Cardiac muscle cell (in vitro differentiated cells and primary cell): ENCODE data around the gene CCDC85A. TPM values are rescaled to one million over a fixed set of nuclear protein-coding genes. Genes with fewer than 3 reads are reported as not detected.

ENCODE experiments used
- DNase-seq, 2 donors: peaks; one replicate each; pipeline versions ENCODE4 v3.0.0 to v3.0.0-alpha.2; 2010 to 2017; ENCODE audit warnings: low read depth in 1 of 2, low spot score in 1 of 2
- H3K27ac ChIP-seq: fragments of 200-600 bp; sonication (generic); 2 replicates; pipeline ENCODE4 v1.5.1; 2016
- H3K27me3 ChIP-seq: fragments of 200-600 bp; sonication (generic); 2 replicates; pipeline ENCODE4 v1.6.0; 2016; ENCODE audit warnings: control low read depth
- H3K36me3 ChIP-seq: fragments of 200-600 bp; sonication (generic); 2 replicates; pipeline ENCODE4 v1.5.1; 2016; ENCODE audit warnings: control low read depth
- H3K4me1 ChIP-seq: fragments of 200-600 bp; sonication (generic); 2 replicates; pipeline ENCODE4 v1.8.1; 2017; ENCODE audit warnings: low read depth, mild to moderate bottlenecking, mixed run types
- H3K4me3 ChIP-seq: fragments of 200-600 bp; sonication (generic); 2 replicates; pipeline ENCODE4 v1.5.1; 2016; ENCODE audit warnings: mild to moderate bottlenecking
- H3K9me3 ChIP-seq: fragments of 200-600 bp; sonication (generic); 2 replicates; pipeline ENCODE4 v1.5.1; 2017; ENCODE audit warnings: low read depth, mild to moderate bottlenecking, control low read depth
- CTCF ChIP-seq: IDR thresholded peaks from 2 replicates; pipeline ENCODE4 v1.5.1; 2012; ENCODE audit warnings: low read depth, mild to moderate bottlenecking, low read length
- polyA plus RNA-seq: library from polyadenylated mRNA; unstranded; fragments of >200 nt; fragmentation: Nextera tagmentation; extraction: Ambion mirVana; gene quantifications from 2 replicates; pipeline ENCODE4 v1.2.1, GENCODE V29; 2016
- total RNA-seq: library from RNA; depleted of rRNA; stranded (reverse); fragments of >200 nt; gene quantifications from 2 replicates; pipeline ENCODE4 v1.2.3, GENCODE V29; 2016

CCDC85A gene
- total and polyA plus RNA-seq, 2 experiments from 2014 or later = 3.9 to 8.1 TPM

GRCh38 chr2:56292951-56293350, 109.2 kb downstream of the CCDC85A start:
- no peak for DNase-seq
- peaks cover 5% of the 10 kb centered on the region for H3K4me1 ChIP-seq

GRCh38 chr2:56295666-56296065, 111.9 kb downstream of the CCDC85A start:
- H3K27me3 ChIP-seq = no peaks in the 10 kb centered on the region
- no peaks in the 10 kb centered on the region for H3K9me3 ChIP-seq
- no peak for TF ChIP-seq CTCF
- H3K36me3 ChIP-seq = no peaks in the 10 kb centered on the region
- DNase-seq = no peak
- no peak overlapping the region for H3K27ac ChIP-seq
- H3K4me3 ChIP-seq = no peak overlapping the region
- no peaks in the 10 kb centered on the region for H3K4me1 ChIP-seq

More at GRCh38 chr2:56292951-56293350, 109.2 kb downstream of the CCDC85A start:
- H3K9me3 ChIP-seq = no peaks in the 10 kb centered on the region
- no peak for TF ChIP-seq CTCF
- no peak overlapping the region for H3K4me3 ChIP-seq
- H3K36me3 ChIP-seq = no peaks in the 10 kb centered on the region
- H3K27me3 ChIP-seq = no peaks in the 10 kb centered on the region
- H3K27ac ChIP-seq = no peak overlapping the region

- Histone ChIP-seq H3K4me3 (no peak overlapping the region), H3K27ac (no peak overlapping the region), H3K9me3 (no peaks in the 10 kb centered on the region), H3K4me1 (no peaks in the 10 kb centered on the region), H3K27me3 (no peaks in the 10 kb centered on the region), H3K36me3 (no peaks in the 10 kb centered on the region)
- TF ChIP-seq CTCF = no peak
- no peak for DNase-seq
Measured at GRCh38 chr2:56297671-56298070, 113.9 kb downstream of the CCDC85A start.

GRCh38 chr2:56299171-56299691, 115.4 kb downstream of the CCDC85A start:
- Histone ChIP-seq H3K4me1 (no peaks in the 10 kb centered on the region), H3K27ac (no peak overlapping the region), H3K27me3 (no peaks in the 10 kb centered on the region), H3K36me3 (no peaks in the 10 kb centered on the region), H3K9me3 (no peaks in the 10 kb centered on the region), H3K4me3 (no peak overlapping the region)
- no peak for DNase-seq
- no peak for TF ChIP-seq CTCF

GRCh38 chr2:56309626-56310170, 125.9 kb downstream of the CCDC85A start:
- no peak overlapping the region for H3K27ac ChIP-seq
- TF ChIP-seq CTCF = no peak
- H3K4me1 ChIP-seq = no peaks in the 10 kb centered on the region
- no peaks in the 10 kb centered on the region for H3K27me3 ChIP-seq
- no peak for DNase-seq
- no peaks in the 10 kb centered on the region for H3K36me3 ChIP-seq
- H3K9me3 ChIP-seq = no peaks in the 10 kb centered on the region
- no peak overlapping the region for H3K4me3 ChIP-seq
